Stimulated activated naive CD8-positive, alpha-beta T cell treated with anti-CD3 and anti-CD28 coated beads, Interleukin-15, Interleukin-2, amounts not matched to agents 100 U/mL and 50 U/mL, for 24 hours (primary cell): ENCODE data around the gene RMND5A.
"Not testable (repeated sequence)": the region's sequence is repeated elsewhere in the genome, so short reads cannot be mapped to it uniquely, and the experiment has no call there.

ENCODE experiments used
- ATAC-seq: fragments of 150-1000 bp; cut with Tn5 transposase; one replicate; pipeline ENCODE4 v1.10.0; 2021
- DNase-seq: peaks from one replicate; pipeline ENCODE4 v3.0.0; 2021

The RMND5A gene

DNA sequence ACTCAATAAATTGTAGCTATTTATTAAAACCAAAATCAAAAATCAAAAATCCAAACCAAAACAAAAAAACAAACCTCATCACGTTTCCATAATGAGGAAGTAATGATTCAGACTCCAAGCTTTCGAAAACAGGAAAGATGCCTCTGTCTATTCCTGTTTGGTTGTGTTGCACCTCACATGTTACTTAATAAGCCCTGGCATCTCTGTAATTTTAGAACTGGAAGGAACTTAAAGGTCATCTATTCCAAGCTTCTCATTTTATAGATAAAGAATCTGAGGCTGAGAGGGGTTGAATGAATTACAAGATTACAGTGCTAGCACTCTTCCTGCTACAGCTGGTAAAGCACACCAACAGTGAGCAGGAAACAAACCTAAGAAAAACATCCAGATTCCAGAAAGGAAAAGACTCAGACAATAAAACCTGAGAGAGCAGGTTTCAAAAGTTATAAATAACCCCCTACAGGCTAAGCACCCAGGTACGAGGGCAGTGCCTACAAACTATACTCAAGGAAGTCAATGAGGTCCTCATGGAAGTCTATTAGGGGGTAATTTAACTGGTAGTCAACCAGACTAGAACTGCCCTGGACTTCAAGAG is 5.4 kb upstream of the RMND5A start:
- not testable (repeated sequence) for DNase-seq, ATAC-seq

- not testable (repeated sequence) for ATAC-seq, DNase-seq
Observed at GRCh38 chr2:86719263-86719636, 841 bp upstream of the RMND5A start.

DNA sequence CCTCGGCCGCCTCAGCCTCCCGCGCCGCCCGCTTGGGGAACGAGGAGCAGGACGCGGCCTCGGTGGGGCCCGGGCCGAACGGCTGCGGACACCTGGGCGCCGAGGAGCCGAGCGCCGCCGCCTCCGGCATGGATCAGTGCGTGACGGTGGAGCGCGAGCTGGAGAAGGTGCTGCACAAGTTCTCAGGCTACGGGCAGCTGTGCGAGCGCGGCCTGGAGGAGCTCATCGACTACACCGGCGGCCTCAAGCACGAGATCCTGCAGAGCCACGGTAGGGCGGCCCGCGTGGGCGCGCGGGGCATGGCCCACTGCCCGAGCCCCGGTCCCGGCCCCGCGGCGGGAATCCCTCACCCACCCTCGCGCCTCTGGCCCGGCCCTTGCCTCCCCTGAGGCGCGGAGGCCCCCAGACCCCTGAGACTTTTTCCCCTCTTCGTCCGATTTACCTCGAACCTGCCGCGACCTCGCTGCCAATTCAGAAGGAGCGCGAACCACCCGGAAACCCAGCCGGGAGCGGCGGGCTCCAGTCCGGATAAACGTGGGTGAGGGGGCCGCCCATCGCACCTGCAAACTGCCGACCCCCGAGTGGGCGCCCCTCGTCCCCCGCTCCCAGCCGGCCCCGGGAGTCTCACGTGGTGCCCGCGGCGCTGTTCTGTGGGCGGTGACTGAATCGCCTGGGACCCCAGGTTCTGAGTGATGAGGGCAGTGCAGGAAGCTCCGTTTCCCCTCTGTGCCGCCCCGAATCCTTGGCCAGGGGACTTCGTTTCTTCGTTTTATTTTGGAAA is 639 bp downstream of the RMND5A start:
- DNase-seq (peak; percentile 61), ATAC-seq (peak; percentile 21)

DNA sequence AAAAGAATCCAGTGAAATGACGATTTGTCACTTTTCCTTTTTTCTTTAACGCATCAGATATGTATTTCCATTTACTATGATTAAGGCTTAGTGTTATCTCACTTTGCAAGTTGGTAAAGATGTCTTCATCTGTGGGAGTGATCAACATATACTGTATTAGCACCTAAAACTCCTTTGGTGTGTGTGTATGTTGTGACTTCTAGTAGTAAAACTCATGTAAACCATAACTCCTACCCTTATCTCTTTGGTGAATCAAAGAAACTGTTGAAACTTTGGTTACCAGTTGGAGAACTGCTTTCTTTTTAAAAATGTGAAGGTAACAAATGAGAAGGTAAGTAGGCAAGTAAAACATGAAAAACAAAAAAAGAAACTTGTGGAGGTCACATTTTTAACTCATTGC is 5.6 kb downstream of the RMND5A start:
- not testable (repeated sequence) for ATAC-seq, DNase-seq

DNA sequence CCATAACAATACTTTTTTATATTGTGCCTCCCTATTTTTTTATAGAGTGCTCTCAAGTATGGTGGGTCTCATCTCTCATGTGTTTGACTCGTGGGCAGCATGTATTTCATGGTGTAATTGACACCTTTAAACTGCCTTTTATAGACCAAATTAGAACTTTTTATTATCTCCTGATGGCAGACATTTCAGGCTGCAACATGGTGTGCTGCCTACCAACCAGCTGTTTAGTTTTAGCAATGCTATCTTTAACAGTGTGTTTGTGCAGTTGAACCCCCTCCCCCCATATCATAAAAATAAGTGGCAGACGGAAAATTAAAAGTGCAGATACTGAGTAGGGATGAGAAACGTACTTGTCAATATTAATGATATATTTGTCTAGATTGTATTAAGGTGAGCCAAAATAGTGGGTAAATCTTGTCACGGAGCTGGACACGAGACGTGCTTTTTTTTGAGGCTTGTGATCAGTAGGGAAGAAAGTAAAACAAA is 12.0 kb downstream of the RMND5A start:
- not testable (repeated sequence) for ATAC-seq, DNase-seq

- not testable (repeated sequence) for ATAC-seq, DNase-seq
Observed at GRCh38 chr2:86732837-86733236, 12.7 kb downstream of the RMND5A start.

GRCh38 chr2:86733528-86733927 is 13.4 kb downstream of the RMND5A start:
- not testable (repeated sequence) for ATAC-seq, DNase-seq

GRCh38 chr2:86734896-86735295 is 14.8 kb downstream of the RMND5A start:
- DNase-seq, result not testable (repeated sequence)
- peak; percentile 52 for ATAC-seq

DNA sequence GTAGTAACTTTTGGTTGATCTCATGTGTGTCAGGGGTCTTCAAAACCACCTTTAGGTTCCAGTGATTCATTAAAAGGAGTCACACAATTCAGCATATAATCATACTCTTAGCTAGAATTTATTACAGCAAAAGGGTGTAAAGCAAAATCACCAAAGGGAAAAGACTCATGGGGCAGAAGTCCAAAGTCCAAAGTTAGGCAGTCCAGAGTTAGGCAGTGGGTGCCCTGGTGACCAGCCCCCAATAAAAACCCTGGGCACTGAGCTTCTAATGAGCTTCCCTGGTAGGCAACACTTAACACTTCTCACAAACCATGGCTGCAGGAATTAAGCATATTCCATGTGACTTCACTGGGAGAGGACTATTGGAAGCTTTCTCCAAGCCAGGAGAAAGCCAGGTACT is 19.4 kb downstream of the RMND5A start:
- ATAC-seq, DNase-seq: not testable (repeated sequence)

- not testable (repeated sequence) for ATAC-seq, DNase-seq
Observed at GRCh38 chr2:86739889-86740288, 19.8 kb downstream of the RMND5A start.

GRCh38 chr2:86741889-86742498 is 21.9 kb downstream of the RMND5A start:
- DNase-seq, result not testable (repeated sequence)
- peak; percentile 62 for ATAC-seq

DNA sequence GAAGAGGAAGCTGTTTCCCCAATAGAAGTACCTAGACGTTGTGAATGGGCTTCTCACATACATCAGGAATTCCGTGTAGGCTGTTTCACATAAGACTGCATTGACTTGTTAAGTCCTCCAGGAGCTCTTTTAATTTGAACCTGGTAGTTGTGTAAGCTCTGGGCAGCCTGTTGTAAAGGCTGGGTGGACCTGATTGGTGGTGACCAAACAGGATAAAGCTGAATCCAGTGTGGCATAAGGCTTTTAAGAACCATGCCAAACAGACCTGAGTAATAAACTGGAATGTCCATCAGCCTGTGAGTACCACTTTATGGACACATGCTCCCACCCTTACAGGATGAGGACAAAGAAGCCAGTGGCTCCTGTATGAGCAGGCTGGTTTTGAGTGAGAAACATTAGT is 24.1 kb downstream of the RMND5A start:
- DNase-seq (no peak), ATAC-seq (no peak)

- ATAC-seq, result no peak
Observed at GRCh38 chr2:86746939-86747338, 26.8 kb downstream of the RMND5A start.

GRCh38 chr2:86747711-86748639 is 27.9 kb downstream of the RMND5A start:
- DNase-seq (peak; percentile 27), ATAC-seq (peak; percentile 40)

More at GRCh38 chr2:86746939-86747338, 26.8 kb downstream of the RMND5A start:
- no peak for DNase-seq

- DNase-seq, result no peak
- ATAC-seq, result no peak
Observed at GRCh38 chr2:86750240-86750839, 30.2 kb downstream of the RMND5A start.

DNA sequence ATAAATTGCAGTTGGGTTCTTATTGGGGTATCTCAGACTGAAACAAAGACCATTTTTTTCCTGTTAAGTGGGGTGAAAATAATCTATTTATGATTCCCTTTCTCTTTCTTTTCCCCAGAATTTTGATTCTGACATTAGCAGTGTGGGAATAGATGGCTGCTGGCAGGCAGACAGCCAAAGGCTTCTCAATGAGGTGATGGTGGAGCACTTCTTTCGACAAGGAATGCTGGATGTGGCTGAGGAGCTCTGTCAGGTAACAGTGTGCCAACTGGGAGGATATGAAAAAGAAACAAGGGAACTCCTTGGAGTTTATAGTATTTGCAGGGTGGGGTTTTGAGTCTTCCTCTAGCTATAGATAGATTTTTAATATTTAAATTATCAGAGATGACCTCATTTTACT is 31.7 kb downstream of the RMND5A start:
- ATAC-seq, result no peak
- DNase-seq, result no peak

DNA sequence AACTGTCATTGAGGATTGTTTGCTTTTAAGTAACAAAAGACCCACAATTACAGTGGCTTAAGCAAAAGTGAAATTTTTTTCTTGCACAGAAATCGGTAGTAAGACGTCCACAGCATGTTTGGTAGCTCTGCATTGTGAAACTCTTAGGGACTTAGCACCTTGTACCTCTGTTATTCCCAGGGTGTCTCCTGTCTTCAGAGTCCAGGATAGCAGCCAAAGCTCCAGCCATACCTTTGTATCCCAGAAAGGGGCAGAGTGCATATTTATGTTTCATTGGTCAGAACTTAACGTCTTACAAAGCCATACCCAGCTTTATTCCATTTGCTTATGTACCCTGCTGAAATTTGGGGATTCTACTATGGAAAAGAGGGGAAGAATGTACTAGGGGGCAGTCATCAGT is 32.8 kb downstream of the RMND5A start:
- no peak for ATAC-seq

DNA sequence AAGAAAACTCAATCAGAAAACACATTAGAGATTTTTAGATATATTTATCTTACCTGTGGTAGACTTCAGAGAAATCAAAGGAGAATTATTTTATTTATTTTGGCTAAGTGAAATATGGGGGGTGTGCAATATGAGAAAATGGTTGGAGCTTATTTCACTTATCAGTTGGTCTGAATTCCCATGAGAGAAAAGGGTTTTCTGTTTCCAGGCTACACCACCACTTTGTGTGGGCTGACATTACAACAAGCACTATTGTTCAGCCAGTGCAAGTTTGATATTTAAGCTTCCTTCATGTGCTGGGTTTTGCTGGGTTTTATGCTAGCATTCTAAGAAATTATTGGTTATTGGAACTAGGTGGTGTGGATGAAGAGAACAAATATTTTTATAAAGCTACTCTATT is 33.5 kb downstream of the RMND5A start:
- DNase-seq, result no peak

More for the DNA sequence above, 32.8 kb downstream of the RMND5A start:
- no peak for DNase-seq

GRCh38 chr2:86758405-86758804 is 38.3 kb downstream of the RMND5A start:
- DNase-seq (no peak), ATAC-seq (no peak)

More for the DNA sequence above, 33.5 kb downstream of the RMND5A start:
- no peak for ATAC-seq

DNA sequence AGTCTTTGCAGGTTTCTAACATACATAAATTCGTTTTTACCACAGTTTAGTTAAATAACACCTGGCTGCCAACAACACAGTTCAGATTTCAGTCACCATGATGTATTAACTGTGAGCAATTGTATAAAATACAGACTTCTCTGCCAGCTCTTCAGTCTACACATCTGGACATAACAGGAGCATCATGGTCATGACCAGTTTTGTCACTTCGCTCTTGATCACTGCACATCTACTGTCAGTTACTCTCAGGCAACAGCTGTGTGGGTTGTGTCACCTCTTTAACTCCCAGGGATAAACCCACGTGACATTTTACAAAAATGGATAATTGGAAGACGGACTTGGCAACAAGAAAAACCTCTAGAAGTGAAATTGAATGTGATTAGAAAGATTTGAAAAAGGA is 40.3 kb downstream of the RMND5A start:
- ATAC-seq (no peak), DNase-seq (no peak)

GRCh38 chr2:86764661-86765309 is 44.7 kb downstream of the RMND5A start:
- DNase-seq, result peak; percentile 37

More at GRCh38 chr2:86764661-86765309, 44.7 kb downstream of the RMND5A start:
- peak; percentile 87 for ATAC-seq
